Activated CD4-positive, alpha-beta memory T cell treated with anti-CD3 and anti-CD28 coated beads, Interleukin-2, amount 10 ng/mL, durations not matched to agents 7 days and 5 days (primary cell): ENCODE data around the gene DLGAP3. TPM values are rescaled to one million over a fixed set of nuclear protein-coding genes. Genes with fewer than 3 reads are reported as not detected.

Source experiments
- CTCF ChIA-PET: fragments of 350-600 bp; sonication (Branson Sonifier 250); formaldehyde crosslinking; loops from one replicate; lab custom pipeline; 2021; ENCODE audit warnings: antibody characterized with exemption, inconsistent platforms; lab: Charles Lee
- POLR2A ChIA-PET: fragments of 350-600 bp; sonication (Branson Sonifier 250); formaldehyde crosslinking; loops from one replicate; lab custom pipeline; 2021; ENCODE audit warnings: antibody characterized with exemption; lab: Charles Lee
- DNase-seq: peaks from one replicate; pipeline ENCODE4 v3.0.0-alpha.2; 2020
- H3K27ac Mint-ChIP-seq: one replicate; pipeline ENCODE4 v1.8.0; 2021; ENCODE audit warnings: mild to moderate bottlenecking, mixed read lengths
- H3K27me3 Mint-ChIP-seq: one replicate; pipeline ENCODE4 v1.8.0; 2021; ENCODE audit warnings: mixed read lengths
- H3K36me3 Mint-ChIP-seq: one replicate; pipeline ENCODE4 v1.8.0; 2021; ENCODE audit warnings: low read depth, mixed read lengths
- H3K4me1 Mint-ChIP-seq: one replicate; pipeline ENCODE4 v1.8.0; 2021; ENCODE audit warnings: mixed read lengths
- H3K4me3 Mint-ChIP-seq: one replicate; pipeline ENCODE4 v1.8.0; 2021; ENCODE audit warnings: mild to moderate bottlenecking, mixed read lengths
- H3K9me3 Mint-ChIP-seq: one replicate; pipeline ENCODE4 v1.8.0; 2021; ENCODE audit warnings: mixed read lengths
- total RNA-seq, 2 experiments: library from RNA; stranded (reverse); gene quantifications; one replicate each; pipeline ENCODE4 v1.2.3, GENCODE V29; 2021

The DLGAP3 gene
- total RNA-seq, 2 experiments from 2014 or later: 0.55 to 0.88 TPM

DNA sequence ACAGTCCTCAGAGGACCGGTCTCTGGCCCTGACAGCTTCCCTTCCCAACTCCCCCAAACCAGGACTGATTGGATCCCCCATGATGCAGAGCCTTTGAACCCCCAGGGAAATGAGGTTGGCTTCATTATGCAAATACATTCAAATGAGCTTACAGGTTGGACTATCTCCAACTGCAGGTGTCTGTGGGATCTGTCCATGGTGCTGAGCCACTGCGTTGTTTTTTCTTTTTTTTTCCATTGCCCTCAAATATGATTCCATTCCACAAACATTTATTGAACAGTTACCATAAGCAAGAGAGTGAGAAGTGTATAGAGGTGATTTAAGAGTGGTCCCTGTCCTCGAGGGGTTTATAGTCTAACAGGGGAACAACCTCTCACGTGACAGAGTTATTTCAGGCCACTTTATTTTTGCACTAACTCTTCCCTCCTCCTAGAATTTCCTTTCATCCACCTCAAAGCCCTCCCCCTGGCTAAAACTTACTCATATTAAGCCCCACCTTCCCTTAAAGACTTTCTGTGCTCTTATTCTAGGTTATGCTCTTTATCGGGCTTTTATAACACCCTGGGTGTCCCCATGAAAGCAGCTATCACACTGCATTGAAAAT lies 21.9 kb downstream of the DLGAP3 start:
- ChIA-PET POLR2A (no interaction called here), CTCF (interaction anchor here (1.1 kb wide), 1 partner anchor 55 kb away, joined by 4 read pairs; no protein-coding TSS in a partner anchor)
- H3K36me3 Mint-ChIP-seq: no peaks in the 10 kb centered on the region
- no peak for DNase-seq
- no peaks in the 10 kb centered on the region for H3K9me3 Mint-ChIP-seq
- H3K27me3 Mint-ChIP-seq: peaks cover 5% of the 10 kb centered on the region
- no peak overlapping the region for H3K27ac Mint-ChIP-seq
- H3K4me3 Mint-ChIP-seq: no peak overlapping the region
- H3K4me1 Mint-ChIP-seq: no peaks in the 10 kb centered on the region

DNA sequence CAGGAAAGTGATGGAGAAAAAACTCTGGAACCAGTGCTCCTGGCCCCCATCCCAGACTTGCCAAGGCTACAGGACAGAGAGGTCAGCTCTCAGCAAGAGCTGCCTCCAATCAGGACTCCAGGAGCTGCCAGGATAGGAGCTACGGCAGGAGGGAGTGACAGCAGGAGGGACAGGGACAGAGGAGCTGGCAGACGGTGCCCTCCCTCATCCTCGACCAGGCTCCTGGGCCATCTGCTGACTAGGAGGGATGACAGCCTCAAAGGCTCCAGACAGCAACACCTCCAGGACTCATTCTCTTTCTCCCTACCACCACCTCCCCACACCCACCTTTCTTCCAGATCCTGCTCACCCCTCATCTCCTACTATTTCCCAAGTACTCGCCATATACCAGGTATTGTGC lies 22.7 kb downstream of the DLGAP3 start:
- POLR2A ChIA-PET: no interaction called here
- Mint-ChIP-seq H3K4me3 (no peak overlapping the region), H3K27me3 (peaks cover 8% of the 10 kb centered on the region), H3K4me1 (no peaks in the 10 kb centered on the region), H3K36me3 (no peaks in the 10 kb centered on the region), H3K27ac (no peak overlapping the region), H3K9me3 (no peaks in the 10 kb centered on the region)
- DNase-seq: no peak
- CTCF ChIA-PET: interaction anchor here (0.5 to 1.1 kb wide), 2 partner anchors 39 to 54 kb away, joined by 3 to 4 read pairs; no protein-coding TSS in a partner anchor

DNA sequence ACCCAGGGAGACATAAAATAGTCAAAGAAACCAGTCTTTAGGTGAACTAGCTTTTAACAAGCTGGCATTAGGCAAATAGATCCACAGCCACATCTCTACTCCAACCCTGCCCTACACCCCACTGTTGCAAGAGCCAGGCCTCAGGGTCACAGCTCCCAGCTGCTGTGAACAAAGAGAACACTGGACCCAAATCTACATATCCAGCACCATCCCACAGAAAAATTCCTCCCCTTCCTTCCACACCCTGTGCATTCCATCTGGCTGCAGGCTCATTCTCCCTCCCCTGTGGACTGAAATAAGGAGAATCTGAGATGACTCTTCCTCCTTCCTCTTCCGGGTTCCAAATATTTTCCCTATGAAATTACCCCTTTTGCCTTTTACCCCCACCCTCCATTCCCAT lies 23.2 kb downstream of the DLGAP3 start:
- no peak for DNase-seq
- no peaks in the 10 kb centered on the region for H3K36me3 Mint-ChIP-seq
- H3K4me3 Mint-ChIP-seq: no peak overlapping the region
- no peaks in the 10 kb centered on the region for H3K4me1 Mint-ChIP-seq
- H3K9me3 Mint-ChIP-seq: no peaks in the 10 kb centered on the region
- ChIA-PET POLR2A (no interaction called here), CTCF (interaction anchor here (0.5 kb wide), 1 partner anchor 39 kb away, joined by 3 read pairs; no protein-coding TSS in a partner anchor)
- H3K27me3 Mint-ChIP-seq: peaks cover 12% of the 10 kb centered on the region
- no peak overlapping the region for H3K27ac Mint-ChIP-seq

DNA sequence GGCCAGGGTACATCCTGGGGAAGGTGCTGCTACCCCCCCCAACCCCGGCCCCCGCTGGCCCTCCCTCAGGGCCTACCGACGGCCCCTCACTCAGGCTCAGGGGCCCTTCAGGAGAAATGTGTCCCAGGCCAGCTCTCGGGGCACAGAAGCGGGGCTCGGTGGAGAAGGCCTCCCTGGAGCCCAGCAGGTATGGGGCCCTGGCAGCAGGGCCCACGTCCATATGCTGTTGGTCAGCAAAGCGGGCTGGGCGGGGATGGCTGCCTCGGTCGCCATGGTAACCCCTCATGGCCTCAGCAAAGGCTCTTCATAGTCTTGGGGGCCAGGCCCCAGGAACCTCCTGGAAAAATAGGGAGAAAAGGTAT lies 24.4 kb downstream of the DLGAP3 start:
- DNase-seq: no peak
- no peaks in the 10 kb centered on the region for H3K4me1 Mint-ChIP-seq
- no peaks in the 10 kb centered on the region for H3K9me3 Mint-ChIP-seq
- no peak overlapping the region for H3K27ac Mint-ChIP-seq
- ChIA-PET POLR2A (no interaction called here), CTCF (no interaction called here)
- no peaks in the 10 kb centered on the region for H3K36me3 Mint-ChIP-seq
- H3K4me3 Mint-ChIP-seq: no peak overlapping the region
- H3K27me3 Mint-ChIP-seq: peaks cover 16% of the 10 kb centered on the region

- Mint-ChIP-seq H3K27me3 (peaks cover 16% of the 10 kb centered on the region), H3K36me3 (no peaks in the 10 kb centered on the region), H3K27ac (no peak overlapping the region), H3K9me3 (no peaks in the 10 kb centered on the region), H3K4me3 (no peak overlapping the region), H3K4me1 (no peaks in the 10 kb centered on the region)
- CTCF ChIA-PET: no interaction called here
- no peak for DNase-seq
- POLR2A ChIA-PET: no interaction called here
Measured at GRCh38 chr1:34904236-34905097, 25.0 kb downstream of the DLGAP3 start.

DNA sequence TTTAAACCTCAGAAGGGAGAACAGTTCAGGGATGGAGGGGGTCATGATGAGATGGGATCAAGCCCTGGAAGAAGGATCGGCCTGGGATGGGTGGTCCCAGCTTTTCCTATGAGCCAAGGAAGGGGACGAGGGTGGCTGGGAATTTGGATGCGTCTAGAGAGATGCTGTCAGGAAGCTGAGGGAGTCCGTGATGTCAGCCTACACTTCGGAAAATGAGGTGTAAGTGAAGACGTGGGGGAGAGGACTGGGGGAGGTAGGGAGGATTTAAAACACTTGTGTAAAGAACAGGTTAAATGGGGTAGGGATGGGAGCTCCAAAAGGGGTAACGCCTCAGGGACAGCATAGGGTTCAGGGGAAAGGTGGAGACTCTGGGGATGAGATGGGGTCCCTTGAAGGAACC lies 27.5 kb downstream of the DLGAP3 start:
- no peaks in the 10 kb centered on the region for H3K36me3 Mint-ChIP-seq
- DNase-seq: no peak
- CTCF ChIA-PET: no interaction called here
- no peaks in the 10 kb centered on the region for H3K9me3 Mint-ChIP-seq
- H3K4me1 Mint-ChIP-seq: no peaks in the 10 kb centered on the region
- peaks cover 21% of the 10 kb centered on the region for H3K27me3 Mint-ChIP-seq
- POLR2A ChIA-PET: no interaction called here
- H3K4me3 Mint-ChIP-seq: no peak overlapping the region
- no peak overlapping the region for H3K27ac Mint-ChIP-seq

DNA sequence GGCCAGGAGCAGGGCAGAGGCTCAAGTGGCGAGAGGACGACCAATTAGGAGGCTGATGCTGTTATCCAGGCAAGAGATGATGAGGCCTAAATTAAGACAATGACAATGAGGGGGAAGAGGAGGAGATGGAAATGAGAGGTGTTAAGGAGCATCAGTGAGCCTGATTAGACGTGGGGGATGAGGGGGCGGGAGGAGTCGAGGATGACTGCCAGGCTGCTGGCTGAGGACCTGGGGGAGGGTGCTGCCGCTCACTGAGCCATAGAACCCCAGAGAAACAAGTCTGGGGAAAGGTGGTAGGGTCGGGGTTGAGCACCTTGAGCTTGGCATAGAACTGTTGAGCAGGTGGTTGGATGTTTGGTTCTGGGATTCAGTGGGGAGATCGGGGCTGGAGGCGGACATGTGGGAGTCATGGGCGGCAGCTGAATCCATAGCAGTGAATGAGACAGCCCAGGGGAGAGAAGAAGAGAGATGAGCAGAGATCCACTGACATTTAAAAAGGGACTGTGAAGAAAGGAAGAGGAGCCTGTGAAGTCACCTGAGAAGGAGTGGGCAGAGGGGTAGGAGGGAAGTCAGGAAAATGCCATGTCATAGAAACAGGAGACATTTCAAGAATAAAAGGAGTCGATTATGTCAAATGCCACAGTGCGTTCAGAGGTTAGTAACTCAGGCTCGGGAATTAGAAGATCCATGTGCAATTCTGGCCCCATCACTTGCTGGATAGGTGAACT lies 28.5 kb downstream of the DLGAP3 start:
- ChIA-PET POLR2A (no interaction called here), CTCF (no interaction called here)
- Mint-ChIP-seq H3K27me3 (peaks cover 21% of the 10 kb centered on the region), H3K36me3 (no peaks in the 10 kb centered on the region), H3K9me3 (no peaks in the 10 kb centered on the region), H3K27ac (no peak overlapping the region), H3K4me1 (no peaks in the 10 kb centered on the region), H3K4me3 (no peak overlapping the region)
- DNase-seq: no peak

GRCh38 chr1:34899906-34900305 lies 29.5 kb downstream of the DLGAP3 start:
- H3K4me1 Mint-ChIP-seq: no peaks in the 10 kb centered on the region

GRCh38 chr1:34899471-34899870 lies 30.0 kb downstream of the DLGAP3 start:
- DNase-seq: no peak
- Mint-ChIP-seq H3K27me3 (peaks cover 21% of the 10 kb centered on the region), H3K36me3 (no peaks in the 10 kb centered on the region), H3K4me3 (no peak overlapping the region), H3K27ac (no peak overlapping the region), H3K9me3 (no peaks in the 10 kb centered on the region), H3K4me1 (no peaks in the 10 kb centered on the region)
- POLR2A ChIA-PET: no interaction called here
- CTCF ChIA-PET: no interaction called here

More at GRCh38 chr1:34899906-34900305, 29.5 kb downstream of the DLGAP3 start:
- H3K27me3 Mint-ChIP-seq: peaks cover 21% of the 10 kb centered on the region
- CTCF ChIA-PET: no interaction called here
- H3K36me3 Mint-ChIP-seq: no peaks in the 10 kb centered on the region
- no peak for DNase-seq
- no peak overlapping the region for H3K4me3 Mint-ChIP-seq
- H3K9me3 Mint-ChIP-seq: no peaks in the 10 kb centered on the region
- POLR2A ChIA-PET: no interaction called here
- no peak overlapping the region for H3K27ac Mint-ChIP-seq

DNA sequence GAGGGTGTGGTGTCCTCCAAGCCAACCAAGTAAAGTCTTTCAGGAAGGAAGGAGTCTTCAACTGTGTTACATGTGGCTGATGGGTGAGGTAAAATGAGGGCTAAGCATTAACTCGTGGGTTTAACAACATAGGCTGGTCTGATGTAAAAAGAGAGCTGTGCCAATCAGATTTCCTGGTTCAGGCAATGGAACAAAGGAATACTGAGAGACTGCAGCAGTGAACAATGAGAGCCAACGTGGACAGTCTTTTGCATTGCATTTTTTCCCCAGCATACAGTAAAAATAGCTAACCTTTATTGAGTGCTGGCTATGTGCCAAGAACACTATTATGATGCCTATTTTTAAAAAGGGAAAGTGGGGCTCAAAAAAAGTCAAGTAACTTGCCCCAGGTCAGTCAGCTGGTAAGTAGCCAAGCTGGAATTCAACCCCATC lies 31.1 kb downstream of the DLGAP3 start:
- CTCF ChIA-PET: no interaction called here
- POLR2A ChIA-PET: no interaction called here
- H3K4me1 Mint-ChIP-seq: no peaks in the 10 kb centered on the region

DNA sequence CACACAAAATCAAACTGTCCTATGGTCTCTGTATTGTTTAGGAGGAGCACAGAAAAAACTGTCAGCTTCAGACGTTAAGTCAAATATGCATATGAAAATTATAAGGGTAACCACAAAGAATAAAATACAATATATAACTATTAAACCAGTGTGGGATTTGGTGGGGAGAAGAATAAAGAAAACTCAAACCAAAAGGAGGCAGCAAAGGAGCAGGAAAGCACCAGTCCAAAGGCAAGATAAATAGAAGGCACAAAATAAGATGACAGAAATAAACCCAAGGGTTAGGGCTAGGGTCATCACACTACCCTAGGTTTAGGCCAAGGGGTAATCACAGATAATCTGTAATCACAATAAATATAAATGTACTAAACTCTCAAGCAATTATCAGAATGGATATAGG lies 32.8 kb downstream of the DLGAP3 start:
- POLR2A ChIA-PET: no interaction called here
- Mint-ChIP-seq H3K4me1 (no peaks in the 10 kb centered on the region), H3K27ac (no peak overlapping the region), H3K9me3 (peaks cover 4% of the 10 kb centered on the region), H3K4me3 (no peak overlapping the region), H3K27me3 (peaks cover 18% of the 10 kb centered on the region), H3K36me3 (peaks cover 2% of the 10 kb centered on the region)
- no peak for DNase-seq
- CTCF ChIA-PET: no interaction called here

More for the DNA sequence above, 31.1 kb downstream of the DLGAP3 start:
- Mint-ChIP-seq H3K4me3 (no peak overlapping the region), H3K27me3 (peaks cover 23% of the 10 kb centered on the region), H3K9me3 (no peaks in the 10 kb centered on the region), H3K36me3 (no peaks in the 10 kb centered on the region), H3K27ac (no peak overlapping the region)
- no peak for DNase-seq

GRCh38 chr1:34889705-34890104 lies 39.7 kb downstream of the DLGAP3 start:
- ChIA-PET POLR2A (no interaction called here), CTCF (interaction anchor here (1.2 kb wide), 1 partner anchor 23 kb away, joined by 5 read pairs; no protein-coding TSS in a partner anchor)
- H3K9me3 Mint-ChIP-seq: peaks cover 4% of the 10 kb centered on the region
- no peak for DNase-seq
- H3K36me3 Mint-ChIP-seq: peaks cover 2% of the 10 kb centered on the region
- H3K4me3 Mint-ChIP-seq: no peak overlapping the region
- peaks cover 30% of the 10 kb centered on the region for H3K27me3 Mint-ChIP-seq
- H3K27ac Mint-ChIP-seq: no peak overlapping the region
- H3K4me1 Mint-ChIP-seq: peaks cover 4% of the 10 kb centered on the region

DNA sequence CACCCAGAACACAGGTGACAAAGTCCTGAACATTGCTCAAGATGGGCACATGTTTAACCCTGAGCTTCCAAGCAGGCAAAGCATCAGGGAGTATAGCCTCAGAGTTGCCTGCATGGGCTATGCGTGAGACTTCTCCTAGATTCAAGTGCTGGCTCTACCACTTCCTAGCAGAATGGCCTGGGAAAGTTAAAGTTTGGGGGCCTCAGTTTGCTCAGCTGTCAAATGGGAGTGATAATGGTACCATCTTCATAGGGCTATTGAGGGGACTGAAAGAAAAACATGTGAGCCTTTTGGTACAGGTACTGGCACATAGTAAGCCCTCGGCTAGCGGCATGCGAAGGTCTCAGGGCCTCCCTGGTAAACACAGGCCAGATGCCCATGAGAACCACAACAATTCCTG lies 41.9 kb downstream of the DLGAP3 start:
- no peak for DNase-seq
- Mint-ChIP-seq H3K4me1 (peaks cover 4% of the 10 kb centered on the region), H3K27me3 (peaks cover 41% of the 10 kb centered on the region), H3K36me3 (peaks cover 1% of the 10 kb centered on the region), H3K9me3 (peaks cover 3% of the 10 kb centered on the region), H3K27ac (no peak overlapping the region), H3K4me3 (no peak overlapping the region)
- ChIA-PET POLR2A (no interaction called here), CTCF (no interaction called here)
